Transverse colon (tissue), 4 donors: ENCODE measurements around the gene MPPED2. TPM values are rescaled to one million over a fixed set of nuclear protein-coding genes. Genes with fewer than 3 reads are reported as not detected.
A peak's percentile ranks its signal among the peaks of the same experiment; 100 is the strongest.

Experiments used
- DNase-seq: peaks from one replicate; pipeline ENCODE4 v3.0.0-alpha.2; 2019
- H3K27ac ChIP-seq, 4 donors: fragments of 200-600 bp; sonication (generic); 2 replicates each; pipeline ENCODE4 v1.5.1; 2016 to 2018; ENCODE audit warnings: inconsistent platforms in 4 of 4
- H3K27me3 ChIP-seq: fragments of 200-600 bp; sonication (generic); 2 replicates; pipeline ENCODE4 v1.5.1; 2017; ENCODE audit warnings: inconsistent platforms
- H3K36me3 ChIP-seq, 4 donors: fragments of 200-600 bp; sonication (generic); 2 replicates each; pipeline ENCODE4 v1.5.1; 2017 to 2019; ENCODE audit warnings: inconsistent platforms in 4 of 4
- H3K4me1 ChIP-seq, 4 donors: fragments of 200-600 bp; sonication (generic); 2 replicates each; pipeline ENCODE4 v1.5.1; 2017 to 2020; ENCODE audit warnings: inconsistent platforms in 4 of 4
- H3K4me3 ChIP-seq, 4 donors: fragments of 200-600 bp; sonication (generic); 1 replicate in 1 of 4; 2 replicates in 3 of 4; pipeline versions ENCODE4 v1.5.1 to v1.6.1; 2017 to 2019; ENCODE audit warnings: inconsistent platforms in 4 of 4
- H3K9me3 ChIP-seq, 2 donors: fragments of 200-600 bp; sonication (generic); 2 replicates each; pipeline ENCODE4 v1.5.1; 2017 to 2019; ENCODE audit warnings: inconsistent platforms in 2 of 2
- CTCF ChIP-seq, 5 experiments: fragments of 200-600 bp in 3 of 5; fragments of 450-650 bp in 2 of 5; sonication (generic) in 3 of 5; IDR thresholded peaks; 1 replicate in 2 of 5; 2 replicates in 3 of 5; pipeline ENCODE4 v1.5.1; 2016 to 2017; ENCODE audit warnings: antibody characterized with exemption in 5 of 5, inconsistent platforms in 3 of 5, mild to moderate bottlenecking in 2 of 5, moderate library complexity in 1 of 5
- EP300 ChIP-seq: sonication (generic); formaldehyde crosslinking; IDR thresholded peaks from one replicate; pipeline ENCODE4 v1.6.1; 2017; ENCODE audit warnings: antibody characterized with exemption, low read depth
- POLR2A ChIP-seq: fragments of 450-650 bp; IDR thresholded peaks from one replicate; pipeline ENCODE4 v1.6.1; 2016; ENCODE audit warnings: antibody characterized with exemption, mild to moderate bottlenecking, moderate library complexity
- POLR2AphosphoS5 ChIP-seq, 3 donors: sonication (generic); formaldehyde crosslinking; IDR thresholded peaks; one replicate each; pipeline ENCODE4 v1.6.1; 2016; ENCODE audit warnings: antibody characterized with exemption in 3 of 3
- WGBS, 2 donors: methylation state at CpG; one replicate each; pipeline ENCODE4 v1.1.5; 2018; ENCODE audit warnings: low coverage in 1 of 2; 5-methylcytosine and 5-hydroxymethylcytosine counted together
- in situ Hi-C, 4 donors: fragments of 200-750 bp; cut with MboI; loops; one replicate each; pipeline versions ENCODE4 v1.15.0 to v1.15.1; 2017; ENCODE audit warnings: low sequenced_read_pairs in 3 of 4, low pct_ligation_motif_present in 1 of 4, low pct_unique_long_range_greater_than_20kb in 1 of 4
- intact Hi-C: fragments of 100-400 bp; cut with DNase I; formaldehyde crosslinking; loops from one replicate; pipeline ENCODE4 v1.15.1; 2023; ENCODE audit warnings: low total_unique reads
- total RNA-seq, 4 donors: library from RNA; depleted of rRNA; stranded (reverse); fragments of >200 nt; gene quantifications; one replicate each; pipeline ENCODE4 v1.1.0, GENCODE V29; 2016

MPPED2 gene
- total RNA-seq, 4 donors from 2014 or later = 1.4 to 1.6 TPM; not detected in 2

GRCh38 chr11:30488304-30488998, 97.7 kb downstream of the MPPED2 start:
- peak overlapping the region in 1 of 4 donors; percentile 34 for H3K4me3 ChIP-seq
- in situ Hi-C loops (no loop called here), intact Hi-C loops (no loop called here)
- TF ChIP-seq CTCF (IDR thresholded peaks at IDR 0.05) = no peak
- TF ChIP-seq POLR2A = no peak
- no peak for TF ChIP-seq POLR2AphosphoS5 (IDR thresholded peaks at IDR 0.05)
- no peak for TF ChIP-seq EP300
- peak overlapping the region; percentile 63 to 77 (median 76) for H3K27ac ChIP-seq
- H3K4me1 ChIP-seq = peaks cover 7 to 32% (median 23%) of the 10 kb centered on the region in 4 donors
- no peaks in the 10 kb centered on the region for H3K9me3 ChIP-seq
- H3K27me3 ChIP-seq = no peaks in the 10 kb centered on the region
- H3K36me3 ChIP-seq = no peaks in the 10 kb centered on the region
- peak; percentile 60 for DNase-seq
- WGBS, 2 donors = 28 to 29% methylated on average over 8 of the region's 8 CpGs

GRCh38 chr11:30487200-30487898, 98.8 kb downstream of the MPPED2 start:
- peak overlapping the region; percentile 63 to 77 (median 76) for H3K27ac ChIP-seq
- H3K4me3 ChIP-seq = no peak overlapping the region
- intact Hi-C loops (no loop called here), in situ Hi-C loops (no loop called here)
- TF ChIP-seq POLR2A = no peak
- no peak for TF ChIP-seq EP300
- no peak for TF ChIP-seq POLR2AphosphoS5 (IDR thresholded peaks at IDR 0.05)
- no peak for TF ChIP-seq CTCF (IDR thresholded peaks at IDR 0.05)
- H3K9me3 ChIP-seq = no peaks in the 10 kb centered on the region
- WGBS, 2 donors = 72% methylated on average over 3 of the region's 3 CpGs; no CpG with 5 or more reads in 1 of the 2 donors
- no peaks in the 10 kb centered on the region for H3K27me3 ChIP-seq
- DNase-seq = peak; percentile 17
- H3K36me3 ChIP-seq = no peaks in the 10 kb centered on the region
- peaks cover 7 to 32% (median 23%) of the 10 kb centered on the region in 4 donors for H3K4me1 ChIP-seq

GRCh38 chr11:30485756-30486155, 100.4 kb downstream of the MPPED2 start:
- Histone ChIP-seq H3K27me3 (no peaks in the 10 kb centered on the region), H3K36me3 (no peaks in the 10 kb centered on the region), H3K4me3 (no peak overlapping the region), H3K4me1 (peaks cover 7 to 38% (median 23%) of the 10 kb centered on the region in 4 donors), H3K9me3 (no peaks in the 10 kb centered on the region), H3K27ac (no peak overlapping the region)
- 89% methylated on average over 3 of the region's 3 CpGs; no CpG with 5 or more reads in 1 of the 2 donors for WGBS, 2 donors
- in situ Hi-C loops (no loop called here), intact Hi-C loops (no loop called here)
- TF ChIP-seq CTCF (IDR thresholded peaks at IDR 0.05) (no peak), EP300 (no peak), POLR2A (no peak), POLR2AphosphoS5 (IDR thresholded peaks at IDR 0.05) (no peak)
- no peak for DNase-seq

GRCh38 chr11:30485222-30485621, 100.9 kb downstream of the MPPED2 start:
- Histone ChIP-seq H3K4me3 (no peak overlapping the region), H3K4me1 (peaks cover 7 to 38% (median 23%) of the 10 kb centered on the region in 4 donors), H3K36me3 (no peaks in the 10 kb centered on the region), H3K27me3 (no peaks in the 10 kb centered on the region), H3K27ac (no peak overlapping the region), H3K9me3 (no peaks in the 10 kb centered on the region)
- intact Hi-C loops (no loop called here), in situ Hi-C loops (no loop called here)
- 94 to 97% methylated on average over 3 of the region's 3 CpGs for WGBS, 2 donors
- no peak for DNase-seq
- no peak for TF ChIP-seq POLR2A
- TF ChIP-seq CTCF (IDR thresholded peaks at IDR 0.05) = no peak
- no peak for TF ChIP-seq EP300
- TF ChIP-seq POLR2AphosphoS5 (IDR thresholded peaks at IDR 0.05) = no peak
